ENCODE measurements around the gene C9orf57. TPM values are rescaled to one million over a fixed set of nuclear protein-coding genes. Genes with fewer than 3 reads are reported as not detected.

Gene C9orf57
- total RNA-seq, 4 donors from 2014 or later, result not detected

DNA sequence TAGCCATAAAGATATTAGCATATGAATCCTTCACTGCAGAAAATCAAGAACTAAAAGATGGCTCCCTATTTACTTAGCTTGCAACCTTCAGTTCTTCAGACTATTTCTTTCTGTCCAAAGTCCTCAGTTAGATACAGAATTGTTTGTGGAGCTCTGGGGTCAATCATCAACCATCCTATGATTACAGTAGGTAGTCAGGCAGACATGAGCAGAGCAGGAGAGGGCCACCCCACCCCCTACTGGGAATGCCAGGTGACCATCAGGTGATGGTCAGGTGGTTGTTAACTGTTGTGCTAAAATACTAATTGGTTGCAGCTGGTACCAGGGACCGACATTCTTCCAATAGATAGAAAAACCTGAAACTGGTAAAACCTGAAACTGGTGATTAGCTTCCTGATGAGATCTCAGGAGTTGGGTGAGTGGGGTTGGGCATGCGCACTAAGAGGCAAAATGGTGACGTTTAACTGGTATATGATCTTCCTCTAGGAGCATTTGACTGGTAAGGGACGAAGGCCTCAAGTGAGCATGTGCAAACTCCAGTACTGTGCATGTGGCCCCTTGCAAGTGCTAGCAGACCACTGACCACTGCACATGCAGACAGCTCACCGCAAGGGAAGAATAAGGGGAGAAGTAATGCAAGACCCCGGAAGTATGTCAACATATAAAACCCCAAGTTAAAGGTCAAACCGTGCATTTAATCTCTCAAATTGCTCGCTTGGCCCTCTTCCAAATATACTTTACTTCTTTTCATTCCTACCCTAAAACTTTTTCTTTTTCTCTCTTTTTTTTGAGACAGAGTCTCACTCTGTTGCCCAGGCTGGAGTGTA lies 13.6 kb downstream of the C9orf57 start:
- no peak for TF ChIP-seq POLR2A (IDR thresholded peaks at IDR 0.05)
- no peak for TF ChIP-seq EP300 (IDR thresholded peaks at IDR 0.05)
- no peak for TF ChIP-seq POLR2AphosphoS5 (IDR thresholded peaks at IDR 0.05)
- TF ChIP-seq, protein P1, sequence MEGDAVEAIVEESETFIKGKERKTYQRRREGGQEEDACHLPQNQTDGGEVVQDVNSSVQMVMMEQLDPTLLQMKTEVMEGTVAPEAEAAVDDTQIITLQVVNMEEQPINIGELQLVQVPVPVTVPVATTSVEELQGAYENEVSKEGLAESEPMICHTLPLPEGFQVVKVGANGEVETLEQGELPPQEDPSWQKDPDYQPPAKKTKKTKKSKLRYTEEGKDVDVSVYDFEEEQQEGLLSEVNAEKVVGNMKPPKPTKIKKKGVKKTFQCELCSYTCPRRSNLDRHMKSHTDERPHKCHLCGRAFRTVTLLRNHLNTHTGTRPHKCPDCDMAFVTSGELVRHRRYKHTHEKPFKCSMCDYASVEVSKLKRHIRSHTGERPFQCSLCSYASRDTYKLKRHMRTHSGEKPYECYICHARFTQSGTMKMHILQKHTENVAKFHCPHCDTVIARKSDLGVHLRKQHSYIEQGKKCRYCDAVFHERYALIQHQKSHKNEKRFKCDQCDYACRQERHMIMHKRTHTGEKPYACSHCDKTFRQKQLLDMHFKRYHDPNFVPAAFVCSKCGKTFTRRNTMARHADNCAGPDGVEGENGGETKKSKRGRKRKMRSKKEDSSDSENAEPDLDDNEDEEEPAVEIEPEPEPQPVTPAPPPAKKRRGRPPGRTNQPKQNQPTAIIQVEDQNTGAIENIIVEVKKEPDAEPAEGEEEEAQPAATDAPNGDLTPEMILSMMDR (IDR thresholded peaks at IDR 0.05), result no peak
- Histone ChIP-seq H3K27me3 (no peaks in the 10 kb centered on the region), H3K9me3 (no peaks in the 10 kb centered on the region), H3K4me3 (no peak overlapping the region), H3K4me1 (peaks cover under 1% of the 10 kb centered on the region), H3K27ac (no peak overlapping the region), H3K36me3 (no peaks in the 10 kb centered on the region)
- 93% methylated on average over 8 of the region's 8 CpGs for WGBS
- DNase-seq (ENCODE audit: low spot score in 2 of 2), result no peak

DNA sequence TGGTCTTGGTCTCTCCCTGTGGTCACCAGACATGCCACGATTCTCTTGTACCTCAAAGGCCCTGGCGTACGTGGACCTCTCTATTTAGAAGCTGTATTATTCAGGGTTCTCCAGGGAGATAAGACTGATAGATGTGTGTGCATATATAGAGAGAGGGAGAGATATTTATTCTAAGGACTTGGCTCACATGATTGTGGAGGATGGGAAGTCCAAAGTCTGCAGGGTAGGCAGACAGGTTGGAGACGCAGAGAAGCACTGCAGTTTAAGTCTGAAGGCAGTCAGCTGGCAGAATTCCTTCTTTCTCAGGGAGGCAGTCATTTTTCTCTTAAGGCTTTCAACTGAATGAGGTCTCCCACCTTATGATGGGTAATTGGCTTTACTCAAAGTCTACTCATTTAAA lies 16.3 kb downstream of the C9orf57 start:
- H3K9me3 ChIP-seq, result no peaks in the 10 kb centered on the region
- WGBS, result 91% methylated on average over 4 of the region's 4 CpGs
- DNase-seq (ENCODE audit: low spot score in 2 of 2), result no peak
- no peaks in the 10 kb centered on the region for H3K27me3 ChIP-seq
- H3K36me3 ChIP-seq, result no peaks in the 10 kb centered on the region
- H3K4me1 ChIP-seq, result peaks cover 5% of the 10 kb centered on the region
- no peak overlapping the region for H3K4me3 ChIP-seq
- TF ChIP-seq EP300 (IDR thresholded peaks at IDR 0.05), result no peak
- TF ChIP-seq POLR2AphosphoS5 (IDR thresholded peaks at IDR 0.05), result no peak
- TF ChIP-seq, protein P1 (IDR thresholded peaks at IDR 0.05), result no peak
- TF ChIP-seq POLR2A (IDR thresholded peaks at IDR 0.05), result no peak
- H3K27ac ChIP-seq, result no peak overlapping the region

DNA sequence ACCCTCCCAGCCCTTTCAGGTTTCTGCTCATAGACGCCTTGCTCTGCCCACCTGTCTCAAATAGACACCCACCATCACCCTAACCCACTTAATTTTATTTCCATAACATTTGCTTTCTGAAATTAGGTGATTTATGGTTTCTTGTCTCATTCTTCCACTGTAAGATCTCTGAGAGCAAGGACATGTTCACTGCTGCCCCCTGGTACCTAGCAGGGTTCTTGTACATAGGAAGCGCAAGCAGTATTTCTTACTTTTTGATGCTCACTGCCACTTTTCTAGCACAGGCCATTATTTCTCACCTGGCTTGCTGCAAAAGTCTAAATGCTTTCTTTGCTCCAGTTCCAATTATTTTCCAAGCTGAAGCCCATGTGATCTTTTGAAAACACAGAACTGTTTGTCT lies 16.8 kb downstream of the C9orf57 start:
- 94% methylated on average over 2 of the region's 2 CpGs for WGBS
- Histone ChIP-seq H3K27me3 (no peaks in the 10 kb centered on the region), H3K9me3 (no peaks in the 10 kb centered on the region), H3K27ac (no peak overlapping the region), H3K36me3 (no peaks in the 10 kb centered on the region), H3K4me3 (no peak overlapping the region), H3K4me1 (peaks cover 5% of the 10 kb centered on the region)
- no peak for DNase-seq (ENCODE audit: low spot score in 2 of 2)
- TF ChIP-seq POLR2A (IDR thresholded peaks at IDR 0.05) (no peak), EP300 (IDR thresholded peaks at IDR 0.05) (no peak), POLR2AphosphoS5 (IDR thresholded peaks at IDR 0.05) (no peak)
- TF ChIP-seq, protein P1 (IDR thresholded peaks at IDR 0.05), result no peak

DNA sequence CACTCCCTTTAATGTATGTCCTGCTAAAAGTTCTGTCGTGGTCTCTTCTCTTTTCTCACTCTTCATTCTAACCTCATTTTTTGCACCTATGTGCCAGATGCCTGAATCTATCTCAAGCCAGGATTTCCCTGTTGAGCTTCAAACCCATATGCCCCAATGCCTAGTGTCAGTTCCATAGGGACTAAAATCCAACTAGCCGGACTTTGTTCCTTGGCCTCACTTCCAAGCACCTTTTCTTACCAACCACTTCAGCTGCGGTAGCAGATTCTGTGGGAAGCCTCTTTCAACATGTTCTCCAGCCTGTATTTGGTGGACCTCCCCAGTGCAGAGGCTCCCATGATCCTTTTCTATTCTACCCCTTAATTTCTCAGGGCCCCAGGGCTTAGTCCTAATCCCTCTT lies 17.5 kb downstream of the C9orf57 start:
- Histone ChIP-seq H3K36me3 (no peaks in the 10 kb centered on the region), H3K27me3 (no peaks in the 10 kb centered on the region), H3K9me3 (no peaks in the 10 kb centered on the region), H3K4me3 (no peak overlapping the region), H3K4me1 (peaks cover 5% of the 10 kb centered on the region), H3K27ac (no peak overlapping the region)
- DNase-seq (ENCODE audit: low spot score in 2 of 2), result no peak
- TF ChIP-seq, protein P1 (IDR thresholded peaks at IDR 0.05), result no peak
- TF ChIP-seq POLR2AphosphoS5 (IDR thresholded peaks at IDR 0.05), result no peak
- no peak for TF ChIP-seq EP300 (IDR thresholded peaks at IDR 0.05)
- TF ChIP-seq POLR2A (IDR thresholded peaks at IDR 0.05), result no peak
- 93% methylated on average over 3 of the region's 3 CpGs for WGBS

DNA sequence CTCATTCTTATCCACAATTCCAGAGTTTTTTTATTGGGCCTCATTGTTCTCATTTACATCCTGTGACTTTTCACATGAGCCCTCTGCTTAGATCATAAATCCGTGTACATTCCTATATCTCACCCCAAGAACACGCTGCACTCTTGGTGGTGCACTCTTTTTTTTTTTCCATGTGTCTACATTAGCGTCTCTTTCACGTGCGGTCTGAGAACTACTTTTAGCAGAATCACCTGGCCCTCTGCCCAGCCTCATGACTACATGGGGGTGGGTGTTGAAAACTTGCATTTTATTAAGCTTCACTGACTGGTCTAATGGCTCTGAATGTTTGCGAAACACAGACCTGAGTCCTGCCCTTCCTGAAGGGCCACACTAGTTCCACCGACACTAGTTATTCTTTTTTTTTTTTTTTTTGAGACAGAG lies 18.6 kb downstream of the C9orf57 start:
- Histone ChIP-seq H3K9me3 (no peaks in the 10 kb centered on the region), H3K4me1 (peaks cover 5% of the 10 kb centered on the region), H3K36me3 (no peaks in the 10 kb centered on the region), H3K27me3 (no peaks in the 10 kb centered on the region), H3K4me3 (no peak overlapping the region), H3K27ac (no peak overlapping the region)
- WGBS, result 15% methylated on average over 7 of the region's 7 CpGs
- DNase-seq (ENCODE audit: low spot score in 2 of 2), result peak in 1 of 2 donors; percentile 73
- TF ChIP-seq, protein P1 (IDR thresholded peaks at IDR 0.05), result no peak
- TF ChIP-seq POLR2A (IDR thresholded peaks at IDR 0.05), result no peak
- TF ChIP-seq EP300 (IDR thresholded peaks at IDR 0.05), result no peak
- TF ChIP-seq POLR2AphosphoS5 (IDR thresholded peaks at IDR 0.05), result no peak
